Measurements from ENCODE around the gene KIF25.

The KIF25 gene

GRCh38 chr6:168016176-168016620 is 18.7 kb downstream of the KIF25 start:
- DNase-seq (ENCODE audit: low read depth in 1 of 2, low spot score in 1 of 2) = no peak

GRCh38 chr6:168016721-168017525 is 19.5 kb downstream of the KIF25 start:
- no peak for DNase-seq (ENCODE audit: low read depth in 1 of 2, low spot score in 1 of 2)

- DNase-seq (ENCODE audit: low read depth in 1 of 2, low spot score in 1 of 2) = no peak
Observed at GRCh38 chr6:168017629-168018028, 20.2 kb downstream of the KIF25 start.

- DNase-seq (ENCODE audit: low read depth in 1 of 2, low spot score in 1 of 2) = no peak
Observed at GRCh38 chr6:168018664-168019063, 21.2 kb downstream of the KIF25 start.

GRCh38 chr6:168020242-168020641 is 22.8 kb downstream of the KIF25 start:
- no peak for DNase-seq (ENCODE audit: low read depth in 1 of 2, low spot score in 1 of 2)

GRCh38 chr6:168021581-168021980 is 24.1 kb downstream of the KIF25 start:
- no peak for DNase-seq (ENCODE audit: low read depth in 1 of 2, low spot score in 1 of 2)

- DNase-seq (ENCODE audit: low read depth in 1 of 2, low spot score in 1 of 2) = no peak
Observed at GRCh38 chr6:168022488-168023321, 25.2 kb downstream of the KIF25 start.

- no peak for DNase-seq (ENCODE audit: low read depth in 1 of 2, low spot score in 1 of 2)
Observed at GRCh38 chr6:168024951-168025510, 27.6 kb downstream of the KIF25 start.

GRCh38 chr6:168025831-168026710 is 28.6 kb downstream of the KIF25 start:
- DNase-seq (ENCODE audit: low read depth in 1 of 2, low spot score in 1 of 2) = no peak

GRCh38 chr6:168026925-168027324 is 29.5 kb downstream of the KIF25 start:
- no peak for DNase-seq (ENCODE audit: low read depth in 1 of 2, low spot score in 1 of 2)

- DNase-seq (ENCODE audit: low read depth in 1 of 2, low spot score in 1 of 2) = no peak
Observed at GRCh38 chr6:168027521-168027920, 30.1 kb downstream of the KIF25 start.

- DNase-seq (ENCODE audit: low read depth in 1 of 2, low spot score in 1 of 2) = no peak
Observed at GRCh38 chr6:168028181-168028580, 30.7 kb downstream of the KIF25 start.

- DNase-seq (ENCODE audit: low read depth in 1 of 2, low spot score in 1 of 2) = no peak
Observed at GRCh38 chr6:168029459-168030217, 32.2 kb downstream of the KIF25 start.

- no peak for DNase-seq (ENCODE audit: low read depth in 1 of 2, low spot score in 1 of 2)
Observed at GRCh38 chr6:168030218-168030746, 32.8 kb downstream of the KIF25 start.

- no peak for DNase-seq (ENCODE audit: low read depth in 1 of 2, low spot score in 1 of 2)
Observed at GRCh38 chr6:168030908-168031307, 33.4 kb downstream of the KIF25 start.

GRCh38 chr6:168031411-168031971 is 34.0 kb downstream of the KIF25 start:
- DNase-seq (ENCODE audit: low read depth in 1 of 2, low spot score in 1 of 2) = no peak

- DNase-seq (ENCODE audit: low read depth in 1 of 2, low spot score in 1 of 2) = no peak
Observed at GRCh38 chr6:168032005-168032760, 34.7 kb downstream of the KIF25 start.

- DNase-seq (ENCODE audit: low read depth in 1 of 2, low spot score in 1 of 2) = no peak
Observed at GRCh38 chr6:168033791-168034190, 36.3 kb downstream of the KIF25 start.

GRCh38 chr6:168034537-168034936 is 37.1 kb downstream of the KIF25 start:
- no peak for DNase-seq (ENCODE audit: low read depth in 1 of 2, low spot score in 1 of 2)
